ENCODE results near the gene XPR1.

Gene XPR1

DNA sequence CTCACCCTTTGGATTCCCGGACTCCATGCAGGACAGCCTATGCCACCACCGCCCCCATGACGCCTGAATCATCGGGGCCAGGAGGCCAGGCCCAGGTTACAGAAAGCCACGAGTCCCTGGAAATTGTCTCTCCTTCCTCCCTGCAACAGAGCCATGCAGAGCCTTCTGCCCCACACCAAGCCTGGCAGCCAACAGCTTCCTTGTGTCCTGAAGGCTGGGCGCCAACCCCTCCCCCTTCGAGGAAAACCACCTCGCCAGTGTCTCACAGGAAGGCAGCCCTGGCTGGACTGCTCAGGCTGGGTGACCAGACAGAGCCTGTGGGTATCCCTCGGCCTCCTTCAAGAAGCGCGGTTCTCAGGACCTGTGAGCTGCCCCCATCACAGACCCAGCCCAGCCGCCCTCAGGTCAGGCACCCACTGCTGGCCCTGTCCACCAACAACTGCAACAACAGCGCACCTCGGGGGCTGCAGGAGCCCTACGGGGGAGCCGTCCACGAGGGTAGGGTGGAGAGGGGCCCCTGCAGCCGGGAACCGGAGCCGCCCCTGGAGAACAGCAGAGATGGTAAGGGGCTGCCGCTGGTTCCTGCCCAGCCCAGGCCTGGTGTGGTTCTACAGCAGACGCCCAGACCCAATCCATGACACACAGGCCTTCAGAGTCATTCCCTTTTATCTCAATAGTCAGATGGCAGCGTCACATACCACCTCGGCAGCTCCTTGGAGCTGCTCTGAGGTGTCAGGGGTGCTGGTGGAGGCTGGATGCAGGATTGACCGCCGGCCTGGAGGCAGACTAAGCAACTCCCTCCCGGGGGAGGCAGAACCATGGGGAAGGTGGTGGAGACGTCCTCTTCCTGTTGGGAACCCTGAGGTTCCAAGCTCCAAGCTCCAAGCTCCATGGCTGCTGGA lies 304.5 kb downstream of the XPR1 start:
- no peak for DNase-seq

GRCh38 chr1:180937012-180937372 lies 305.2 kb downstream of the XPR1 start:
- no peak for DNase-seq

DNA sequence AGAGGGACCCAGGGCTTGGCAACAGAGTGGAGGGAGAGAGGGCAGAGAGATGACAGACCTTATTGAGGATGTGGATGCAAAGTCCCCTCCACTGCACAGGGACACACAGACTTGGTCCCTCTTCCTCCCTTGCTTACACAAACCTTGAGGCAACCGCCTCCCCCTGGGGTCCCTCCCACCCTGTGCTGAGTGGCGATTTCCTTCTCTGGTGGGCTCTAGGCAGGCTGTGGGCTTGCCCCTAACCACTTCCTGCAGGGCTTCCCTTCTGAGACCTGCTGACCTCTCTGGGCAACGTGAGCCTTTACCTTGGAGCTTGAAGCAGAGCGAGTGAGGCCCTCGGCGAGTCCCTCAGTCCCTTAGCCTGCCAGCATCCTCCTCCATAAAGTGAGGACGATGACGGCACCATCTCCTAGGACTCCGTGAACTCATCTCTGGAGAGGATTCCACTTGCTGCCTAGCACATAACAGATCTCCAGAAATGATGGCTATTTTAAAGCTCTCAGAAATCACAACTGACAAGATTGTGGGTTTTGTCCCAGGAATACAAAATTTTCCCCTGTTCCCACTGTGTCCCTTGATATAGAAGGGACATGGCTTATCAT lies 305.9 kb downstream of the XPR1 start:
- DNase-seq, result no peak

GRCh38 chr1:180939073-180939710 lies 307.4 kb downstream of the XPR1 start:
- DNase-seq, result no peak

- no peak for DNase-seq
Observed at GRCh38 chr1:180939711-180940103, 307.9 kb downstream of the XPR1 start.

Data from hematopoietic multipotent progenitor cell treated with erythropoietin and hydrocortisone succinate and interleukin-3 and kit ligand, for 6 days (in vitro differentiated cells).